SK-N-SH treated with all-trans-retinoic acid at 6 μM for 48 hours (cell line): ENCODE measurements around the gene CMTM2.

Source experiments
- ATAC-seq: fragments of 200-7000 bp; cut with Tn5 transposase; 3 replicates; pipeline ENCODE4 v1.9.1; 2020; ENCODE audit warnings: mild to moderate bottlenecking, moderate library complexity
- ARNTL ChIP-seq: fragments of 450-650 bp; formaldehyde crosslinking; IDR thresholded peaks from 2 replicates; pipeline ENCODE4 v1.5.0; 2020; ENCODE audit warnings: low read depth, mild to moderate bottlenecking, moderate library complexity, borderline replicate concordance
- BACH2 ChIP-seq: fragments of 250-450 bp; sonication (Bioruptor Pico); IDR thresholded peaks from 2 replicates; pipeline ENCODE4 v1.9.0; 2021; ENCODE audit warnings: mild to moderate bottlenecking, borderline replicate concordance
- CREB5 ChIP-seq: fragments of 250-450 bp; sonication (Bioruptor Pico); IDR thresholded peaks from 2 replicates; pipeline ENCODE4 v1.5.1; 2020; ENCODE audit warnings: low read depth, mild to moderate bottlenecking, moderate library complexity
- CSDC2 ChIP-seq: fragments of 250-450 bp; sonication (Bioruptor Pico); IDR thresholded peaks from 2 replicates; pipeline ENCODE4 v1.5.0; 2020; ENCODE audit warnings: mild to moderate bottlenecking, moderate library complexity
- CSRNP3 ChIP-seq: fragments of 250-450 bp; sonication (Bioruptor Pico); IDR thresholded peaks from 2 replicates; pipeline ENCODE4 v1.5.1; 2021; ENCODE audit warnings: mild to moderate bottlenecking, moderate library complexity
- ESRRG ChIP-seq: fragments of 250-450 bp; sonication (Bioruptor Pico); IDR thresholded peaks from 2 replicates; pipeline ENCODE4 v1.6.1; 2021; ENCODE audit warnings: mild to moderate bottlenecking
- GLIS3 ChIP-seq: fragments of 250-450 bp; sonication (Bioruptor Pico); IDR thresholded peaks from 2 replicates; pipeline ENCODE4 v1.5.0; 2020; ENCODE audit warnings: mild to moderate bottlenecking, moderate library complexity
- ISL1 ChIP-seq: fragments of 250-450 bp; sonication (Bioruptor Pico); IDR thresholded peaks from 2 replicates; pipeline ENCODE4 v2.1.2; 2022; ENCODE audit warnings: mild to moderate bottlenecking, moderate library complexity
- OSR1 ChIP-seq: fragments of 250-450 bp; sonication (Bioruptor Pico); IDR thresholded peaks from 2 replicates; pipeline ENCODE4 v1.8.0; 2022; ENCODE audit warnings: moderate library complexity, mild to moderate bottlenecking, inconsistent platforms
- PATZ1 ChIP-seq: fragments of 250-450 bp; sonication (Bioruptor Pico); IDR thresholded peaks from 2 replicates; pipeline ENCODE4 v1.8.0; 2020; ENCODE audit warnings: mild to moderate bottlenecking, moderate library complexity, borderline replicate concordance
- PPARA ChIP-seq: fragments of 250-450 bp; sonication (Bioruptor Pico); IDR thresholded peaks from 2 replicates; pipeline ENCODE4 v1.5.0; 2020; ENCODE audit warnings: mild to moderate bottlenecking, borderline replicate concordance
- RARB ChIP-seq: fragments of 250-450 bp; sonication (Bioruptor Pico); IDR thresholded peaks from 2 replicates; pipeline ENCODE4 v1.8.0; 2021; ENCODE audit warnings: mild to moderate bottlenecking, moderate library complexity
- SNAI2 ChIP-seq: fragments of 250-450 bp; sonication (Bioruptor Pico); IDR thresholded peaks from 2 replicates; pipeline ENCODE4 v1.5.0; 2020; ENCODE audit warnings: mild to moderate bottlenecking, moderate library complexity
- TCF4 ChIP-seq: fragments of 250-450 bp; sonication (Bioruptor Pico); IDR thresholded peaks from 2 replicates; pipeline ENCODE4 v1.8.0; 2021; ENCODE audit warnings: mild to moderate bottlenecking, moderate library complexity, borderline replicate concordance
- TOX ChIP-seq: fragments of 250-450 bp; sonication (Bioruptor Pico); IDR thresholded peaks from 2 replicates; pipeline ENCODE4 v1.8.0; 2021; ENCODE audit warnings: mild to moderate bottlenecking, moderate library complexity, borderline replicate concordance
- TSHZ2 ChIP-seq: fragments of 250-450 bp; sonication (Bioruptor Pico); IDR thresholded peaks from 2 replicates; pipeline ENCODE4 v1.5.0; 2020; ENCODE audit warnings: mild to moderate bottlenecking, moderate library complexity
- ZC3H10 ChIP-seq: fragments of 250-450 bp; sonication (Bioruptor Pico); IDR thresholded peaks from 2 replicates; pipeline ENCODE4 v1.5.1; 2021; ENCODE audit warnings: mild to moderate bottlenecking, moderate library complexity
- ZFP3 ChIP-seq: fragments of 250-450 bp; sonication (Bioruptor Pico); IDR thresholded peaks from 2 replicates; pipeline ENCODE4 v1.5.0; 2020; ENCODE audit warnings: mild to moderate bottlenecking, moderate library complexity
- ZFP30 ChIP-seq: fragments of 450-650 bp; formaldehyde crosslinking; IDR thresholded peaks from 2 replicates; pipeline ENCODE4 v1.5.0; 2022; ENCODE audit warnings: mild to moderate bottlenecking, moderate library complexity
- ZNF565 ChIP-seq: fragments of 450-650 bp; formaldehyde crosslinking; conservative IDR thresholded peaks from 2 replicates; pipeline ENCODE4 v1.5.0; 2020; ENCODE audit warnings: low read depth, mild to moderate bottlenecking, moderate library complexity
- ZNF70 ChIP-seq: fragments of 450-650 bp; formaldehyde crosslinking; IDR thresholded peaks from 2 replicates; pipeline ENCODE4 v1.5.0; 2020; ENCODE audit warnings: mild to moderate bottlenecking, moderate library complexity
- ZNF8 ChIP-seq: fragments of 450-650 bp; formaldehyde crosslinking; IDR thresholded peaks from 2 replicates; pipeline ENCODE4 v1.5.0; 2020; ENCODE audit warnings: mild to moderate bottlenecking, moderate library complexity

The CMTM2 gene

GRCh38 chr16:66552286-66553177 is 26.7 kb upstream of the CMTM2 start, which contains the start of gene CKLF:
Gene CKLF, plus strand, starts transcription at chr16:66552576. Its CDS starts 140 bp downstream, at chr16:66552716.
- TF ChIP-seq TSHZ2 (peak; percentile 25; the same call in 1 of the 2 replicates), CSRNP3 (no peak)
- ATAC-seq = peak; percentile 78

- TF ChIP-seq CSRNP3 (no peak), ZFP30 (CRISPR knock-in tag) (no peak), TSHZ2 (no peak), ZFP3 (no peak), BACH2 (CRISPR knock-in tag) (no peak), ARNTL (no peak), OSR1 (CRISPR knock-in tag) (no peak), ZNF70 (CRISPR knock-in tag) (no peak), RARB (CRISPR knock-in tag) (no peak), GLIS3 (CRISPR knock-in tag) (no peak), TOX (CRISPR knock-in tag) (no peak), ISL1 (CRISPR knock-in tag) (no peak), PPARA (CRISPR knock-in tag) (no peak), SNAI2 (CRISPR knock-in tag) (no peak), ZNF8 (no peak), CSDC2 (CRISPR knock-in tag) (no peak)
- TF ChIP-seq, all 23 proteins: peak for 0
- no peak for ATAC-seq
These were observed 26.0 kb upstream of the CMTM2 start for GRCh38 chr16:66553223-66553622.

GRCh38 chr16:66554021-66554420 is 25.2 kb upstream of the CMTM2 start:
- TF ChIP-seq CSDC2 (CRISPR knock-in tag) = no peak
- no peak for TF ChIP-seq ARNTL
- TF ChIP-seq PATZ1 = no peak
- TF ChIP-seq ZFP30 (CRISPR knock-in tag) = no peak
- no peak for TF ChIP-seq TCF4 (CRISPR knock-in tag)
- TF ChIP-seq ZFP3 = no peak
- TF ChIP-seq TSHZ2 = no peak
- no peak for TF ChIP-seq OSR1 (CRISPR knock-in tag)
- no peak for TF ChIP-seq SNAI2 (CRISPR knock-in tag)
- no peak for TF ChIP-seq ZC3H10 (CRISPR knock-in tag)
- no peak for TF ChIP-seq CREB5
- no peak for TF ChIP-seq ZNF8
- no peak for TF ChIP-seq RARB (CRISPR knock-in tag)
- TF ChIP-seq ZNF565 (CRISPR knock-in tag) = no peak
- TF ChIP-seq ESRRG (CRISPR knock-in tag) = no peak

More at GRCh38 chr16:66554021-66554420, 25.2 kb upstream of the CMTM2 start:
- ATAC-seq = no peak
